ENCODE measurements around the gene XCL1. TPM values are rescaled to one million over a fixed set of nuclear protein-coding genes. Genes with fewer than 3 reads are reported as not detected.
A peak's percentile ranks its signal among the peaks of the same experiment; 100 is the strongest.
"Not testable (repeated sequence)": the region's sequence is repeated elsewhere in the genome, so short reads cannot be mapped to it uniquely, and the experiment has no call there.

The XCL1 gene, protein sequence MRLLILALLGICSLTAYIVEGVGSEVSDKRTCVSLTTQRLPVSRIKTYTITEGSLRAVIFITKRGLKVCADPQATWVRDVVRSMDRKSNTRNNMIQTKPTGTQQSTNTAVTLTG
- total RNA-seq (2013; cell fraction: nucleolus; rRNA removed) = 7.6 and 11.2 TPM in 2 replicates
- total RNA-seq (2014; rRNA removed) (9.5 and 10.1 TPM in 2 replicates), total RNA-seq (2014; rRNA removed; fragmentation: Illumina TruSeq; extraction: Trizol) (11.8 and 12.4 TPM in 2 replicates), total RNA-seq (2021) (8.8 and 10.4 TPM in 2 replicates), polyA plus RNA-seq (2011; rRNA removed) (1,155 and 1,222 TPM in 2 replicates), polyA plus RNA-seq (2014; fragmentation: Illumina TruSeq; extraction: Trizol) (11.1 and 13.0 TPM in 2 replicates), polyA plus RNA-seq (2014; fragmentation: Nextera tagmentation; extraction: Ambion mirVana) (10 to 100 TPM; 13.7 to 17.5 TPM), polyA plus RNA-seq (2014; rRNA removed) (12.1 and 12.9 TPM in 2 replicates), polyA plus RNA-seq (2016; fragmentation: Nextera tagmentation; extraction: Ambion mirVana) (1 to 10 TPM in 1 of 2 experiments, under 1 TPM in 1; 0.68 to 1.4 TPM), polyA minus RNA-seq (2011; rRNA and poly(A)+ RNA removed) (403 and 417 TPM in 2 replicates), Bru-seq, nascent RNA (percentile 49 among the genes with signal in this experiment), BruChase-seq, experiment 1, labeled RNA remaining after a 6-hour chase (percentile 48 among the genes with signal in this experiment), BruChase-seq, experiment 2, labeled RNA remaining after a 2-hour chase (percentile 47 among the genes with signal in this experiment)
- 1.3 TPM for polyA plus RNA-seq (2011; ENCODE audit: low read depth)
- 732 and 1,038 TPM in 2 replicates for polyA plus RNA-seq (2011; cell fraction: cytosol; rRNA removed)
- 231 and 418 TPM in 2 replicates for polyA plus RNA-seq (2011; cell fraction: nucleus; rRNA removed)
- polyA plus RNA-seq (2012) = 0.23 and 1.2 TPM in 2 replicates
- polyA minus RNA-seq (2011; cell fraction: cytosol; rRNA and poly(A)+ RNA removed) = 188 and 226 TPM in 2 replicates
- polyA minus RNA-seq (2011; cell fraction: nucleus; rRNA and poly(A)+ RNA removed) = 86.6 and 106 TPM in 2 replicates
- long read RNA-seq, experiment 1, transcript XCL1-201 (3 exons, 1,367 nt) = major isoform, 55 of 68 reads
- long read RNA-seq, experiment 1, partial matches to known transcripts = 0 of 68 reads
- long read RNA-seq, experiment 1, other reads (novel, unspliced or antisense) = 13 of 68 reads
- long read RNA-seq, experiment 2, transcript XCL1-201 (3 exons, 1,367 nt) = major isoform, 336 of 391 reads
- long read RNA-seq, experiment 2, partial matches to known transcripts = 12 of 391 reads
- long read RNA-seq, experiment 2, other reads (novel, unspliced or antisense) = 43 of 391 reads

- ChIA-PET SMC1A (ENCODE audit: uncharacterized antibody, unreplicated experiment) (interaction anchor here (0.9 to 5.1 kb wide), 3 partner anchors 21 to 135 kb away, joined by 4 to 53 read pairs (median 49); no protein-coding TSS in a partner anchor), RAD21 (ENCODE audit: unreplicated experiment) (interaction anchor here (2.6 to 3.0 kb wide), 2 partner anchors 21 to 233 kb away, joined by 13 to 24 read pairs; no protein-coding TSS in a partner anchor)
- H3K9ac ChIP-seq (ENCODE audit: control insufficient read depth, insufficient read depth, low read length); H3K79me2 ChIP-seq (ENCODE audit: control insufficient read depth, insufficient read depth, low read length); H2AFZ ChIP-seq (ENCODE audit: control insufficient read depth, low read depth, low read length); H4K20me1 ChIP-seq (ENCODE audit: control insufficient read depth, insufficient read depth); intact Hi-C loops (cut with micrococcal nuclease; ENCODE audit: unreplicated experiment); POLR2A ChIA-PET; H3K9me3 ChIP-seq (replicated peaks; ENCODE audit: control insufficient read depth, insufficient read depth, low read length); H3K27ac ChIP-seq (ENCODE audit: control insufficient read depth, insufficient read depth); H3K27me3 ChIP-seq (replicated peaks in 1 of 2; ENCODE audit: control insufficient read depth in 2 of 2, insufficient read depth in 2 of 2, low read length in 1 of 2); BruUV-seq (replicated peaks); CTCF ChIA-PET; DNase-seq (ENCODE audit: low read depth, low spot score); H3K4me2 ChIP-seq (ENCODE audit: control insufficient read depth, insufficient read depth); H3K4me3 ChIP-seq; FAIRE-seq; H3K4me1 ChIP-seq (ENCODE audit: control insufficient read depth, insufficient read depth, low read length); H3K36me3 ChIP-seq (ENCODE audit: control insufficient read depth in 2 of 2, insufficient read depth in 2 of 2, low read length in 1 of 2); in situ Hi-C loops (cut with MboI): not testable (repeated sequence)
- 0% methylated on average over 3 of the region's 6 CpGs for WGBS (ENCODE audit: insufficient coverage, insufficient replicate concordance, low lambda C conversion rate, missing lambda C conversion rate)
- peak; percentile 32 for ATAC-seq
These were observed at the start of gene XCL1 for GRCh38 chr1:168576245-168576688. Gene XCL1 (plus strand): TSS chr1:168576605. CDS start chr1:168576638, 33 bp downstream.

DNA sequence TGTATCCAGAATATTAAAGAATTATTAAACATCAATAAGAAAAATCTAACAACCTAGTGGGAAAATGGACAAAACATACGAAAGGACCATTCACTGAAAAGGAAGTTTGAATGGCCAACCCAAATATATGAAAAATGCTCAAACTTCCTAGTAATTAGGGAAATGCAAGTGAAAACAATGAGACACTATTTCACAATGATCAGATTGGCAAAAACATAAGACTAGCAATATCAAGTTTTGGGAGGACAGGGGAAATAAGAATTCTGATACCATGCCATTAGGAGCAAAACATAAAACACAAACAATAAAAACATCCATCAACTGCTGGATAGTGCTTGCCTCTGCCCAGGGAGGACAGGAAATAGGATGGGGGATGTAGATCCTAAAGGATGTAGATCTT lies 46.9 kb upstream of the XCL1 start:
- WGBS (ENCODE audit: insufficient coverage, insufficient replicate concordance, low lambda C conversion rate, missing lambda C conversion rate) = 86% methylated on average over 1 of the region's 1 CpG
- intact Hi-C loops (cut with micrococcal nuclease; ENCODE audit: unreplicated experiment) = no loop called here
- H3K4me2 ChIP-seq (ENCODE audit: control insufficient read depth, insufficient read depth) = no peak overlapping the region
- TF ChIP-seq IKZF1 (conservative IDR thresholded peaks at IDR 0.05) (no peak), WRNIP1 (IDR thresholded peaks at IDR 0.05; ENCODE audit: borderline replicate concordance, low read depth, low read length) (no peak), ZNF207 (IDR thresholded peaks at IDR 0.05; ENCODE audit: borderline replicate concordance) (no peak), ZNF274 (IDR thresholded peaks at IDR 0.05; ENCODE audit: insufficient read depth, insufficient read length) (no peak), GABPA (IDR thresholded peaks at IDR 0.05; ENCODE audit: low read depth) (no peak), NRF1 (conservative IDR thresholded peaks at IDR 0.05; ENCODE audit: low read depth, low read length) (no peak), NR2F1 (conservative IDR thresholded peaks at IDR 0.05) (no peak), JUND (IDR thresholded peaks at IDR 0.05; ENCODE audit: low read depth, low read length) (no peak), TARDBP (IDR thresholded peaks at IDR 0.05; ENCODE audit: borderline replicate concordance) (no peak)
- TF ChIP-seq, protein P1, sequence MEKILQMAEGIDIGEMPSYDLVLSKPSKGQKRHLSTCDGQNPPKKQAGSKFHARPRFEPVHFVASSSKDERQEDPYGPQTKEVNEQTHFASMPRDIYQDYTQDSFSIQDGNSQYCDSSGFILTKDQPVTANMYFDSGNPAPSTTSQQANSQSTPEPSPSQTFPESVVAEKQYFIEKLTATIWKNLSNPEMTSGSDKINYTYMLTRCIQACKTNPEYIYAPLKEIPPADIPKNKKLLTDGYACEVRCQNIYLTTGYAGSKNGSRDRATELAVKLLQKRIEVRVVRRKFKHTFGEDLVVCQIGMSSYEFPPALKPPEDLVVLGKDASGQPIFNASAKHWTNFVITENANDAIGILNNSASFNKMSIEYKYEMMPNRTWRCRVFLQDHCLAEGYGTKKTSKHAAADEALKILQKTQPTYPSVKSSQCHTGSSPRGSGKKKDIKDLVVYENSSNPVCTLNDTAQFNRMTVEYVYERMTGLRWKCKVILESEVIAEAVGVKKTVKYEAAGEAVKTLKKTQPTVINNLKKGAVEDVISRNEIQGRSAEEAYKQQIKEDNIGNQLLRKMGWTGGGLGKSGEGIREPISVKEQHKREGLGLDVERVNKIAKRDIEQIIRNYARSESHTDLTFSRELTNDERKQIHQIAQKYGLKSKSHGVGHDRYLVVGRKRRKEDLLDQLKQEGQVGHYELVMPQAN (conservative IDR thresholded peaks at IDR 0.05) = no peak

More for the DNA sequence above, 46.9 kb upstream of the XCL1 start:
- RAD21 ChIA-PET (ENCODE audit: unreplicated experiment) = interaction anchor here (1.0 kb wide), 1 partner anchor 85 kb away, joined by 3 read pairs; no protein-coding TSS in a partner anchor
- FAIRE-seq (no peak), ATAC-seq (no peak), DNase-seq (ENCODE audit: low read depth, low spot score) (no peak)
- H3K36me3 ChIP-seq (ENCODE audit: control insufficient read depth in 2 of 2, insufficient read depth in 2 of 2, low read length in 1 of 2) = no peaks in the 10 kb centered on the region
- no peaks in the 10 kb centered on the region for H4K20me1 ChIP-seq (ENCODE audit: control insufficient read depth, insufficient read depth)
- H3K9me3 ChIP-seq (replicated peaks; ENCODE audit: control insufficient read depth, insufficient read depth, low read length) = no peaks in the 10 kb centered on the region
- POLR2A ChIA-PET = no interaction called here
- H2AFZ ChIP-seq (ENCODE audit: control insufficient read depth, low read depth, low read length) = no peak overlapping the region
- H3K79me2 ChIP-seq (ENCODE audit: control insufficient read depth, insufficient read depth, low read length) = no peaks in the 10 kb centered on the region
- H3K27ac ChIP-seq (ENCODE audit: control insufficient read depth, insufficient read depth) = no peak overlapping the region
- SMC1A ChIA-PET (ENCODE audit: uncharacterized antibody, unreplicated experiment) = interaction anchor here (1.3 to 5.5 kb wide), 3 partner anchors 10 to 74 kb away, joined by 3 to 21 read pairs (median 6); no protein-coding TSS in a partner anchor
- CTCF ChIA-PET = no interaction called here
- H3K4me1 ChIP-seq (ENCODE audit: control insufficient read depth, insufficient read depth, low read length) = no peaks in the 10 kb centered on the region
- no peaks in the 10 kb centered on the region for H3K27me3 ChIP-seq (replicated peaks in 1 of 2; ENCODE audit: control insufficient read depth in 2 of 2, insufficient read depth in 2 of 2, low read length in 1 of 2)
- in situ Hi-C loops (cut with MboI) = no loop called here
- no peak overlapping the region for H3K9ac ChIP-seq (ENCODE audit: control insufficient read depth, insufficient read depth, low read length)
- no TSS peak for BruUV-seq (replicated peaks)
- no peak overlapping the region for H3K4me3 ChIP-seq
